DOHH2 (cell line): ENCODE data around the gene CIT.

Source experiments
- H3F3A ChIP-seq: fragments of 200-600 bp; sonication (generic), shearing (Covaris generic); 2 replicates; pipeline ENCODE4 v1.6.0; 2016; ENCODE audit warnings: antibody characterized with exemption, mild to moderate bottlenecking; ENCODE audit not compliant: control insufficient read depth, insufficient read depth
- H3K27ac ChIP-seq: fragments of 200-600 bp; sonication (generic); 2 replicates; pipeline ENCODE4 v1.5.1; 2014; ENCODE audit warnings: low read depth, mild to moderate bottlenecking, low read length, moderate library complexity
- H3K27me3 ChIP-seq: fragments of 200-600 bp; sonication (generic); 2 replicates; pipeline ENCODE4 v1.6.1; 2014; ENCODE audit warnings: mild to moderate bottlenecking, low read length, mixed read lengths; ENCODE audit not compliant: control insufficient read depth
- H3K36me3 ChIP-seq: fragments of 200-600 bp; sonication (generic); 2 replicates; pipeline ENCODE4 v1.6.1; 2014; ENCODE audit warnings: mild to moderate bottlenecking, low read length, moderate library complexity, mixed read lengths; ENCODE audit not compliant: control insufficient read depth
- H3K4me1 ChIP-seq: fragments of 200-600 bp; sonication (generic); 2 replicates; pipeline ENCODE4 v1.6.1; 2014; ENCODE audit warnings: mild to moderate bottlenecking, low read length, mixed read lengths; ENCODE audit not compliant: control insufficient read depth
- H3K4me2 ChIP-seq: fragments of 200-600 bp; sonication (generic); 2 replicates; pipeline ENCODE4 v1.6.0; 2014; ENCODE audit warnings: mild to moderate bottlenecking, low read length, moderate library complexity
- H3K4me3 ChIP-seq: fragments of 200-600 bp; sonication (generic); 2 replicates; pipeline ENCODE4 v1.5.1; 2014; ENCODE audit warnings: mild to moderate bottlenecking, low read length, mixed read lengths
- H3K79me2 ChIP-seq: fragments of 200-600 bp; sonication (generic); 2 replicates; pipeline ENCODE4 v1.6.1; 2014; ENCODE audit warnings: mild to moderate bottlenecking, low read length, mixed read lengths; ENCODE audit not compliant: control insufficient read depth
- H3K9me2 ChIP-seq: fragments of 200-600 bp; sonication (generic); replicated peaks from 2 replicates; pipeline ENCODE4 v1.6.1; 2014; ENCODE audit warnings: mild to moderate bottlenecking, low read length, mixed read lengths; ENCODE audit not compliant: control insufficient read depth
- H3K9me3 ChIP-seq: fragments of 200-600 bp; sonication (generic); 2 replicates; pipeline ENCODE4 v1.6.1; 2014; ENCODE audit warnings: antibody characterized with exemption, low read length, mixed read lengths; ENCODE audit not compliant: control insufficient read depth, insufficient read depth
- H4K20me1 ChIP-seq: fragments of 200-600 bp; sonication (generic); 2 replicates; pipeline ENCODE4 v1.6.0; 2014; ENCODE audit warnings: low read depth, mild to moderate bottlenecking, antibody characterized with exemption, low read length, moderate library complexity; ENCODE audit not compliant: control insufficient read depth, insufficient read depth
- CTCF ChIP-seq: fragments of 200-600 bp; sonication (generic); IDR thresholded peaks from one replicate; pipeline ENCODE4 v1.5.1; 2014; ENCODE audit warnings: antibody characterized with exemption, mild to moderate bottlenecking, low read depth, low read length; ENCODE audit not compliant: poor library complexity, severe bottlenecking
- EZH2phosphoT487 ChIP-seq: fragments of 200-600 bp; sonication (generic); IDR thresholded peaks from 2 replicates; pipeline ENCODE4 v1.6.1; 2017; ENCODE audit warnings: borderline replicate concordance, mild to moderate bottlenecking, antibody characterized with exemption, low read length, moderate library complexity, mixed read lengths

CIT gene

GRCh38 chr12:119876761-119877638 lies at the start of gene CIT:
TSS of gene CIT (minus strand) at chr12:119877320. CDS start at chr12:119876168, 1,152 bp downstream.
- Histone ChIP-seq H3K27ac (peak within 1 kb of the TSS; percentile 54), H3F3A (no peaks in the 10 kb centered on the region; the same call in 1 of the 2 replicates), H3K79me2 (peaks cover 32% of the 10 kb centered on the region), H3K4me1 (peaks cover 18% of the 10 kb centered on the region), H3K36me3 (peaks cover 49% of the 10 kb centered on the region), H3K27me3 (no peaks in the 10 kb centered on the region), H3K9me3 (no peaks in the 10 kb centered on the region), H3K9me2 (no peaks in the 10 kb centered on the region), H3K4me2 (peak within 1 kb of the TSS; percentile 96), H4K20me1 (no peaks in the 10 kb centered on the region), H3K4me3 (peak within 1 kb of the TSS; percentile 95)
- no peak for TF ChIP-seq CTCF

GRCh38 chr12:119925269-119925668 lies 48.1 kb upstream of the CIT start:
- no peak for TF ChIP-seq EZH2phosphoT487
- no peak for TF ChIP-seq CTCF
- no peaks in the 10 kb centered on the region for H3K9me2 ChIP-seq
- no peak overlapping the region for H3K4me3 ChIP-seq
- H3K9me3 ChIP-seq, result no peaks in the 10 kb centered on the region
- H4K20me1 ChIP-seq, result no peaks in the 10 kb centered on the region
- H3K27me3 ChIP-seq, result peaks cover 17% of the 10 kb centered on the region
- H3K79me2 ChIP-seq, result no peaks in the 10 kb centered on the region
- H3K36me3 ChIP-seq, result no peaks in the 10 kb centered on the region
- peaks cover 6% of the 10 kb centered on the region; the same call in 1 of the 2 replicates for H3K4me1 ChIP-seq
- H3K27ac ChIP-seq, result no peak overlapping the region
- H3K4me2 ChIP-seq, result no peak overlapping the region
- no peaks in the 10 kb centered on the region for H3F3A ChIP-seq

GRCh38 chr12:119920064-119920463 lies 42.9 kb upstream of the CIT start:
- Histone ChIP-seq H3K27ac (no peak overlapping the region), H3F3A (no peaks in the 10 kb centered on the region), H3K9me2 (no peaks in the 10 kb centered on the region), H3K4me2 (no peak overlapping the region), H4K20me1 (no peaks in the 10 kb centered on the region), H3K4me1 (peaks cover 6% of the 10 kb centered on the region; the same call in 1 of the 2 replicates), H3K27me3 (peaks cover 11% of the 10 kb centered on the region; the same call in 1 of the 2 replicates), H3K36me3 (no peaks in the 10 kb centered on the region), H3K9me3 (no peaks in the 10 kb centered on the region), H3K79me2 (no peaks in the 10 kb centered on the region), H3K4me3 (no peak overlapping the region)
- no peak for TF ChIP-seq EZH2phosphoT487
- TF ChIP-seq CTCF, result no peak
